Fibroblast of skin of left biceps (primary cell): Measurements from ENCODE around the gene PPIL4.
"Not testable (repeated sequence)": the region's sequence is repeated elsewhere in the genome, so short reads cannot be mapped to it uniquely, and the experiment has no call there.

ENCODE experiments used
- DNase-seq, 2 experiments: peaks; one replicate each; pipeline ENCODE4 v3.0.0-alpha.2; 2013; ENCODE audit warnings: low read depth in 2 of 2

PPIL4 gene

GRCh38 chr6:149529650-149530049 lies 16.2 kb downstream of the PPIL4 start:
- no peak for DNase-seq

DNA sequence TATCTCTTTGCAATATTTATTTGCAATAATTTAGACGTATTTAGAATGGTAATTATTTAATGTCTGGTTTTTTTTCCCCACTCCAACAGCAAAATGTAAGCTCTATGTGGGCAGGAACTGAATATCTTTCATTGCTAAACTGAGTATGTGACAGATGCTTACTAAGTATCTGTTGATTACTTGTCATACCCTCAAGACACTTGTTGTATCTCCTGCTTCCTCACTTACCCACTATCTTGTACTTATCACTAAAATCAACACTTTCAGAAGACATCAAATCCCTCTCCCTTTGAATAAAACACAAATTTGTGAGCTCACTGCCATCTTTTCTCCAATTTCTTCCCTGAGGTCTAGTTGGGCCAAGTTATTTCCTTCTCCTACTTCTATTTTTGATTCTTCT lies 30.3 kb downstream of the PPIL4 start:
- DNase-seq: no peak

DNA sequence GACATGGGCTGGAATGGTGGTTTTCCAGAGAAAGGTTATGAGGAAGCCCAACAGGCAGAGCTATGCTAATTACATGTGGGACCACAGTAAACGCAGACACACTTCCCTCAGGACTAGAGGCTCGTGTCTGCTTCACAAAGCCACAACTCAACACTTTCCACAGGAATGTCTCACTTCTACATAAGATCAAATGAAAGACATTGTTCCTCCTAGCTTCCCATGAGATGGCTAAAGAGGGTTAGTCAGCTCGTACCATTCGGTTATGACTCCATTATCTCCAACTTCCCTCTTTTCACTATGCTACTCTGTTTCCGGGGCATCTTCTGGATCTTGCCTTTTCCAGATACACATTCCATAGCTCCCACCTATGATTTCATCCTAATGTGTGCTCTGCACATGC lies 31.9 kb downstream of the PPIL4 start:
- DNase-seq: peak in 1 of 2 experiments; percentile 5

- DNase-seq: no peak
These were observed 34.9 kb downstream of the PPIL4 start for GRCh38 chr6:149510793-149511512.

DNA sequence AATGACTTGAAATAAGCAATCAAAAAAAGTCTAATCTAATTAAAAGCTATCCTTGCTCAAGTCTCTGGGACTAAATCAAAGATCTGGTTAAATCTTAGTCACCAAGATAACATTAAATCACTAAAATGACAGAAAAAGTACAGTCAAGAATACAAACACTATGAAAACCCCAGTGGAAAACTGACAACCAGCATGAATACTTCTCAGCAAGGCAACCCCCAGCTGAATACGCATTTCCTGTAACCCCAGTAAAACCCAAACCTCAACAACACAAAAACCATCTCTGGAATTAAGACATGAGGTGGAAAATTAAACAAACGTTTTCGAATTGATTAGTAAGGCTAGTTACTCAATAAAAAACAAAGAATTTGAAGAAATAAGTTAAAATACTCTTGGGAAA lies 37.4 kb downstream of the PPIL4 start:
- DNase-seq: no peak

- DNase-seq: no peak
These were observed 42.0 kb downstream of the PPIL4 start for GRCh38 chr6:149503872-149504271.

DNA sequence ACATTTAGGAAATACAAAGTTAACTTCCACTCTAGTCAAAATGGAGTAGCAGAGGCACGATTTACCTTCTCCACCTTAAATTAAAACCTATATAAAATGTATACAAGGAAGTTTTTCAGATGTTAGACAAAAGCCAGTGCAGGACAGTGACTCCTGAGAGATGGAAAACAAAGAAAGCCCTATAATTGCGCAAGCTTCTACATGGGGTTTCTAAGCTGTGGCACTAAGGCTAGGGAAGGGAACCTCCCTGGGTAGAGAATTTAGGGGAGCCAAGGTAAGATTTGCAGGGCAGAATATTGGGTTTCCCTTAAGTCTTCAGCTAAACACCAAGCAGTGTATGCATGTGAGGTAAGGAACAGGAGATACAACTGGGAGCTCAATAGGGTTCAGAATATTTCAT lies 42.6 kb downstream of the PPIL4 start:
- no peak for DNase-seq

DNA sequence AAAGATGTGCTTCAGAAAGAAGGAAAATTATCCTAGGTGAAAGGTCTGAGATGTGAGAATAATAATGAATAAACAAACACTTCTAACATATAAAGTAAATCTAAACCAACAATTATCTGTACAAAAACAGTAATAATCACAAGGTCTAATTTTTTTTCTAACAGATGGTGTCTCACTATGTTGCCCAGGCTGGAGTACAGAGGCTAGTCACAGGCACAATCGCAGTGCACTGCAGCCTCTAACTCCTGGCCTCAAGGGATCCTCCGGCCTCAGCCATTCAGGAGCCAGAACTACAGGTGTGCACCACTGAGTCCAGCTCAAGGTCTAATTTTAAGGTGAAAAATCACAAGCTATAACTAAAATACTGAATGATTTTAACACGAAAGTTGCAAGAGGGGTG lies 44.1 kb downstream of the PPIL4 start:
- DNase-seq: no peak

- no peak for DNase-seq
These were observed 44.6 kb downstream of the PPIL4 start for GRCh38 chr6:149501201-149501600.

DNA sequence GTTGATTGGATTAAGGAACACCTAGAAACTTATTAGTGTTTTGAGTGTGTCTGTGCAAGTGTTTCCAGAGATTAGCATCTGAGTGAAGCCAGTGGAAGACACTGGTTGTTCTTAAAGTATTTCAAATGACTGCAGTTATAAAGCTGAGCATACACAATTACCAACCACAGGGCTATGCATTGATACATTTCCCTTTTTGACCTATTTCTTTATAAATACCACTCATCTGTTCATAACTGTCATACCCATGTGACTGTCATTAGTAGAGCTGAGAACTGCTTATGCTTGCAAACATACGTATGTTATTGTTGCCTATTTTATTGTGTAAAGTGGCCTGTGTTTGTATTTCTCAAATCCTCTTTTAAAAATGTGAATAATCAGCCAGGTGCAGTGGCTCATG lies 45.7 kb downstream of the PPIL4 start:
- DNase-seq: no peak

- peak; percentile 82 to 85 for DNase-seq
These were observed 46.8 kb downstream of the PPIL4 start for GRCh38 chr6:149499066-149499465.

DNA sequence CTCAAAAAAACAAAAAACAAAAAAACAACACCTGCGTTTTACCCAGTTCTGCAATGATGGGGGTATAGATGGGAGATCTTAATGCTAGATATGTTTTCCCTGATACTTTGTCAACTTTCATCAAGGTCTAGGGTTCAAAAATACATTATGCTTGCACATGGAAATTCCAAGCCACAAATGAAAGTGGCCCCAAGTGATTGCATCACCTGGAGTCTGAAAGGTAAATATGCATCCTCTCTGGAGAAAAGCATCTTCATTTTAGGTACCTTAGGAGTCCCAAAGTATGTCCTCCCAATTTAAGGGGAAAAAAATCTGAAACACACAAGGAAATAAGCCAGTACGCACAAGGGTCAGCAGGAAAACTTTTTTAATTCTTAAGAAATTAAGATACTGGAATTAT lies 48.5 kb downstream of the PPIL4 start:
- DNase-seq: no peak

- DNase-seq: not testable (repeated sequence)
These were observed 49.2 kb downstream of the PPIL4 start for GRCh38 chr6:149496597-149496996.

DNA sequence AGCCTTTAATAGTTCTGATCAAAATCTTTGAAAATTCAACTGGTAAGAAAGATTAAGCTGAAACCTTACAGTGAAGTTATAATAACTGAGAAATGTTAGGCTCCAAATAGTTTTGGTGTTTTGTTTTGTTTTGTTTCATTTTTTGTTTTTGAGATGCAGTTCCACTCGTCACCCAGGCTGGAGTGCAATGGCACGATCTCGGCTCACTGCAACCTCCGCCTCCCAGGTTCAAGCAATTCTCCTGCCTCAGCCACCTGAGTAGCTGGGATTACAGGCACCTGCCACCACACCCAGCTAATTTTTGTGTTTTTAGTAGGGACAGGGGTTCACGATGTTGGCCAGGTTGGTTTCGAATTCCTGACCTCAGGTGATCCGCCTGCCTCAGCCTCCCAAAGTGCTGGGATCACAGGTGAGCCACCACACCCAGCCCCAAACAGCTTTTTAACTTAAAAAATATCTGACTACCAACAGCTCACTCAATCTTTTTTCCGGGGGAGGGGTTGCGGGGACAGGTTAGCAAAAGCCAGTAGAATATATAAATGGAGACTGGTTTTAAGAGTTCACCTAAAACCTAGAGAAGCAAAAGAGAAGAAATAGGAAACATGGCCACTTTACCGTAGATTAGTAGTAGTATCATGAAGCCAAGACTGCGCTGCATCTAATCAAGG lies 50.4 kb downstream of the PPIL4 start:
- not testable (repeated sequence) for DNase-seq

GRCh38 chr6:149494810-149495209 lies 51.0 kb downstream of the PPIL4 start:
- DNase-seq: not testable (repeated sequence)

DNA sequence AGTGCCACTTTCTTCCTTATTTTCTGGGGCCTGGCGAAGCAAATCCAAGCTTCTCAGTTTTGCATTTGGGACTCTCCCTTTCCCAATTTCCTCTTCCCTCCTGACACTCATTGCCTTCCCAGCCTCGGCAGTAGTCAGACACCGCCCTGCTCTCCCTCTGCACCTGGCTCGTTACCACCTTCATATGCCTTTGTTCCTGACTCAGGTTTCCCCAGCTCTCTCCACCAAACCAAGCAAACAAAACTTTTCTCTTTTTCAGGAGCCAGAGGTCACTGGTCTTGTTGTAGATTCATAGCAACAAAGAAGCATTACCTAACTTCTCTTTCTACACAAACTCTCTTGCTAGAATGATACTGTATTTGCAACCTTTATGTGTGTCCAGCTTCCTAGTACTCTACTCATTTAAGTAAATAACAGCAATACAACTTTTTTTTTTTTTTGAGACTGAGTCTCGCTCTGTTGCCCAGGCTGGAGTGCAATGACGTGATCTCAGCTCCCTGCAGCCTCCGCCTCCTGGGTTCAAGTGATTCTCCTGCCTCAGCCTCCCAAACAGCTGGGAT lies 52.0 kb downstream of the PPIL4 start:
- no peak for DNase-seq

DNA sequence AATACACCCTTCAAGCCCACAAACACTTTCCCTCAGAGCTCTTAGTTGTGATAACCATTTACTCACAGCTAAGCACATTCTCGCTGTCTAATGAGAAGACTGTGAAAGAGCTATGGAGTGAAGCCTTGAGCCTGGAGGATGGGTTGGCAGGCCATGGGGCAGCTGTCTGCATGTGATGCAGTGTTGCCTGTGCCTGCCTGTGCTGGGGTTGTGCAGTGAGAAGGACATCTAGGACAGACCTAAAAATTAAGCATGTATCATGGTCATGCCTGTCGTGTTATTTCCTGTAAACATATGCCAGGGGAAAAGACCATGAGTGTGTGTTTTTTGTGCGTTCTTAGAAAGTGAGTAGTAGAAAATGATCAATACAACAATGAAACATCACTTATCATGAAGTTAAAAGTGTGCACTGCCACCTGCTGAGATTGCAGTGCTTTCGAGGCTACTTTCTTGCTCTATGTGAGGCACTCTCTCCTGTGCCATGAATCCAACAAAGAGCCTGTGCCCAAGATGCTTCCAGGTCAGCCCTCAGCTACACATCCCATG lies 53.0 kb downstream of the PPIL4 start:
- DNase-seq: no peak

DNA sequence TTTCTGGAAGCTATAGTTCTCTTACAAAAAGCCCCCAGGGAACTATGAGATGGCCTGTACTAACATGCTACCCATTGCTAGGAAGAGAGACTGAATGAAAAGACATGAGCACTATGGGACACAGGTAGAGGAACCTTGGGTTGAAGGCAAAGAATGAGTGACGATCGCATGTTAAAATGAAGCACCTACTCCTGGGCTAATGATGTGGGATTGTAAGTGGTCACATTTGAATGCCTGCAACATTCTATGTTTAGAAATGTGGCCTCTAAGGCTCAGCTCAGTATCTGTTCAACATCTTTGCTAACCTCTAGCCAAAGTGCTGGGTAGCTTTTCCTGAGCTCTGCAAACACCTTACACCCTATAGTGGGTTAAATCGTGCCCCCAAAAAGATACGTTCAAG lies 55.9 kb downstream of the PPIL4 start:
- no peak for DNase-seq

DNA sequence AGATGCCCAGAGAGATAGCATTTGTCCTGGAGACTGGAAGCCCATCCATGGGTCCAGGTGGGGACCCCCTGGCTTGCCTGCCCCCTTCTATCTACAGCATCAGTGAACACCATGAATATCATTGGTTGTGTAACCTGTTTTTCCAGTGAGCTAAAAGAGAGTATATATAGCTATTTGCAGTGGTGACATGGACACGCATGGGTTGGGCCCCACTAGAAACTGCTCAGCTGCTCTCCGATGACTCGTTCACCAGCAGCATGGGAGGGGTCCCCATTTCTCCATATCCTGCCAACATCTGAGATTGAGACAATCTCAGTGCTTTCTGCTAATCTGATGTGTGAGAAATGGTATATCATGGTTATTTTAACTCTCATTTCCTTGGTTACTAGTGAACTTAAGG lies 57.0 kb downstream of the PPIL4 start:
- DNase-seq: no peak

- no peak for DNase-seq
These were observed 58.5 kb downstream of the PPIL4 start for GRCh38 chr6:149487316-149487715.

GRCh38 chr6:149484733-149485700 lies 60.8 kb downstream of the PPIL4 start, which contains the start of gene ZC3H12D:
Gene ZC3H12D (minus strand): TSS chr6:149485014. CDS start chr6:149474543, 10,471 bp downstream.
- no peak for DNase-seq
